CD14-positive monocyte (primary cell): ENCODE measurements around the gene ABCA2. TPM values are rescaled to one million over a fixed set of nuclear protein-coding genes. Genes with fewer than 3 reads are reported as not detected.

Experiments used
- DNase-seq, 3 donors: peaks; one replicate each; pipeline ENCODE4 v3.0.0-alpha.2; 2011 to 2022
- H2AFZ ChIP-seq: 2 replicates; pipeline ENCODE4 v1.6.0; 2012; ENCODE audit warnings: mild to moderate bottlenecking, low read depth, low read length, inconsistent platforms; ENCODE audit not compliant: insufficient read depth, poor library complexity, severe bottlenecking
- H3K27ac ChIP-seq, 2 donors: 1 replicate in 1 of 2; 2 replicates in 1 of 2; pipeline ENCODE4 v1.5.1; 2012 to 2013; ENCODE audit warnings: low read length in 2 of 2, control low read depth in 1 of 2, inconsistent platforms in 1 of 2, low read depth in 1 of 2, mild to moderate bottlenecking in 1 of 2
- H3K27me3 ChIP-seq, 2 donors: one replicate each; pipeline versions ENCODE4 v1.6.0 to v1.6.1; 2011 to 2013; ENCODE audit warnings: low read length in 2 of 2; ENCODE audit not compliant: control insufficient read depth in 2 of 2, insufficient read depth in 2 of 2
- H3K36me3 ChIP-seq, 2 donors: replicated peaks in 1 of 2; 1 replicate in 1 of 2; 2 replicates in 1 of 2; pipeline versions ENCODE4 v1.5.1 to v1.6.1; 2012 to 2013; ENCODE audit warnings: low read length in 2 of 2, control low read depth in 1 of 2, inconsistent platforms in 1 of 2, mild to moderate bottlenecking in 1 of 2; ENCODE audit not compliant: insufficient read depth in 2 of 2, control insufficient read depth in 1 of 2
- H3K4me1 ChIP-seq, 2 donors: 1 replicate in 1 of 2; 2 replicates in 1 of 2; pipeline versions ENCODE4 v1.5.1 to v1.6.1; 2012 to 2013; ENCODE audit warnings: low read length in 2 of 2, control low read depth in 1 of 2, inconsistent platforms in 1 of 2, mild to moderate bottlenecking in 1 of 2, moderate library complexity in 1 of 2; ENCODE audit not compliant: insufficient read depth in 2 of 2, control insufficient read depth in 1 of 2
- H3K4me2 ChIP-seq: replicated peaks from 2 replicates; pipeline ENCODE3; 2012; ENCODE audit warnings: low read length, moderate library complexity, mild to moderate bottlenecking; ENCODE audit not compliant: poor library complexity, severe bottlenecking; ENCODE audit errors: extremely low read depth
- H3K4me3 ChIP-seq, 3 experiments: fragments of 200-600 bp in 1 of 3; sonication (generic) in 1 of 3; replicated peaks in 1 of 3; 1 replicate in 2 of 3; 2 replicates in 1 of 3; pipeline ENCODE4 v1.5.1; 2011 to 2013; ENCODE audit warnings: low read length in 3 of 3, mild to moderate bottlenecking in 3 of 3, control low read depth in 2 of 3, low read depth in 2 of 3, inconsistent platforms in 1 of 3, moderate library complexity in 1 of 3
- H3K79me2 ChIP-seq: 2 replicates; pipeline ENCODE4 v1.6.0; 2012; ENCODE audit warnings: mild to moderate bottlenecking, control low read depth, inconsistent platforms, low read length, moderate library complexity; ENCODE audit not compliant: insufficient read depth
- H3K9ac ChIP-seq: 2 replicates; pipeline ENCODE4 v1.6.0; 2017; ENCODE audit warnings: low read length, mild to moderate bottlenecking; ENCODE audit not compliant: insufficient read depth, poor library complexity, severe bottlenecking
- H3K9me3 ChIP-seq, 2 donors: replicated peaks in 1 of 2; 1 replicate in 1 of 2; 2 replicates in 1 of 2; pipeline versions ENCODE4 v1.5.1 to v1.6.1; 2012 to 2013; ENCODE audit warnings: low read length in 2 of 2, control low read depth in 1 of 2; ENCODE audit not compliant: control insufficient read depth in 1 of 2, insufficient read depth in 1 of 2
- H4K20me1 ChIP-seq: 2 replicates; pipeline ENCODE4 v1.6.0; 2012; ENCODE audit warnings: mild to moderate bottlenecking, low read length, control low read depth, moderate library complexity; ENCODE audit not compliant: insufficient read depth
- H3K27ac Mint-ChIP-seq, 7 donors: one replicate each; pipeline ENCODE4 v1.8.0; 2020; ENCODE audit warnings: mild to moderate bottlenecking in 7 of 7, mixed read lengths in 7 of 7, moderate library complexity in 6 of 7, inconsistent platforms in 2 of 7
- H3K27me3 Mint-ChIP-seq, 3 donors: one replicate each; pipeline ENCODE4 v1.8.0; 2021 to 2022; ENCODE audit warnings: low read depth in 3 of 3, mild to moderate bottlenecking in 3 of 3, mixed read lengths in 3 of 3, moderate library complexity in 3 of 3, inconsistent platforms in 1 of 3
- H3K36me3 Mint-ChIP-seq, 2 donors: one replicate each; pipeline ENCODE4 v1.8.0; 2020; ENCODE audit warnings: mixed read lengths in 2 of 2, inconsistent platforms in 1 of 2, mild to moderate bottlenecking in 1 of 2
- H3K4me1 Mint-ChIP-seq: one replicate; pipeline ENCODE4 v1.8.0; 2020; ENCODE audit warnings: mild to moderate bottlenecking, mixed read lengths
- H3K4me3 Mint-ChIP-seq, 2 donors: one replicate each; pipeline ENCODE4 v1.8.0; 2020; ENCODE audit warnings: mild to moderate bottlenecking in 2 of 2, mixed read lengths in 2 of 2, moderate library complexity in 1 of 2
- H3K9me3 Mint-ChIP-seq, 7 donors: one replicate each; pipeline ENCODE4 v1.8.0; 2020 to 2022; ENCODE audit warnings: mixed read lengths in 7 of 7, mild to moderate bottlenecking in 6 of 7, moderate library complexity in 6 of 7, inconsistent platforms in 2 of 7
- WGBS: methylation state at CpG from one replicate; pipeline ENCODE4 v1.1.5; 2013; ENCODE audit warnings: missing lambda C conversion rate; ENCODE audit not compliant: insufficient coverage; 5-methylcytosine and 5-hydroxymethylcytosine counted together
- intact Hi-C, 2 donors: fragments of 100-400 bp; cut with micrococcal nuclease; formaldehyde crosslinking; loops; one replicate each; pipeline versions ENCODE4 v1.15.0 to v1.15.1; 2023
- polyA plus RNA-seq, 3 donors: library from polyadenylated mRNA; depleted of rRNA in 1 of 3; unstranded in 2 of 3; stranded (reverse) in 1 of 3; fragments of 300-500 nt in 2 of 3; fragments of >200 nt in 1 of 3; fragmentation: Illumina TruSeq in 2 of 3; gene quantifications; 1 replicate in 2 of 3; 2 replicates in 1 of 3; pipeline ENCODE4 v1.2.3, GENCODE V29; 2012 to 2021
- TF ChIP-seq, protein P1 (sequence below): fragments of 200-600 bp; IDR thresholded peaks from one replicate; pipeline ENCODE4 v1.8.0; 2022; ENCODE audit warnings: antibody characterized with exemption, mild to moderate bottlenecking

Gene ABCA2
- polyA plus RNA-seq, 3 donors, result 0.18 to 30.7 (median 0.40) TPM

DNA sequence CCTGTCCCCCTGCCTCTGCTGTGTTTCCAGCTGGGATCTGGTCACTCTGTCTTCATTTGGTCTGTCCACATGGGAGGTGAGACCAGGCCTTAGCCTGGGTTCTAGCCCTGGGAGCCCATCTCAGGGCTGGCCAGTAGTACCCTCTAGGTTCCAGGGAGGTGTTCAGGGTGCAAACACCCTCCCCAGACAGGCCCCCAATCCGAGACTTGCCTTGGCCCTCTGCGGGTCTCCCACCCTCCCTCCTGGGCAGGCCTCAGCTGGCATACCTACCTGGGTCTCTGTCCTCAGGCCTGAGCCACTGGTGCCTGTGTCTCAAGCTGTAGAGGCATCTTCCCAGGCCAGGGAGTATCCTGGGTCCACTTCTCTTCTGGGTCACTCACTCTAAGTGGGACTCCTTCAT, 43.2 kb upstream of the ABCA2 start:
- H2AFZ ChIP-seq, result peak overlapping the region; percentile 76
- peak overlapping the region in 2 of 3 experiments; percentile 39 to 71 for H3K4me3 ChIP-seq
- H3K79me2 ChIP-seq, result peaks cover 6% of the 10 kb centered on the region
- peaks cover 41 to 80% of the 10 kb centered on the region in 2 donors for H3K4me1 ChIP-seq
- Mint-ChIP-seq H3K27ac (peak overlapping the region; percentile 41 to 96 (median 89)), H3K36me3 (peaks cover 0 to 4% of the 10 kb centered on the region in 2 donors), H3K9me3 (peaks cover 0 to 4% (median 2%) of the 10 kb centered on the region in 7 donors), H3K27me3 (peaks cover 0 to 3% (median 3%) of the 10 kb centered on the region in 3 donors), H3K4me3 (peak overlapping the region; percentile 75 to 91), H3K4me1 (peaks cover 68% of the 10 kb centered on the region)
- TF ChIP-seq, protein P1, sequence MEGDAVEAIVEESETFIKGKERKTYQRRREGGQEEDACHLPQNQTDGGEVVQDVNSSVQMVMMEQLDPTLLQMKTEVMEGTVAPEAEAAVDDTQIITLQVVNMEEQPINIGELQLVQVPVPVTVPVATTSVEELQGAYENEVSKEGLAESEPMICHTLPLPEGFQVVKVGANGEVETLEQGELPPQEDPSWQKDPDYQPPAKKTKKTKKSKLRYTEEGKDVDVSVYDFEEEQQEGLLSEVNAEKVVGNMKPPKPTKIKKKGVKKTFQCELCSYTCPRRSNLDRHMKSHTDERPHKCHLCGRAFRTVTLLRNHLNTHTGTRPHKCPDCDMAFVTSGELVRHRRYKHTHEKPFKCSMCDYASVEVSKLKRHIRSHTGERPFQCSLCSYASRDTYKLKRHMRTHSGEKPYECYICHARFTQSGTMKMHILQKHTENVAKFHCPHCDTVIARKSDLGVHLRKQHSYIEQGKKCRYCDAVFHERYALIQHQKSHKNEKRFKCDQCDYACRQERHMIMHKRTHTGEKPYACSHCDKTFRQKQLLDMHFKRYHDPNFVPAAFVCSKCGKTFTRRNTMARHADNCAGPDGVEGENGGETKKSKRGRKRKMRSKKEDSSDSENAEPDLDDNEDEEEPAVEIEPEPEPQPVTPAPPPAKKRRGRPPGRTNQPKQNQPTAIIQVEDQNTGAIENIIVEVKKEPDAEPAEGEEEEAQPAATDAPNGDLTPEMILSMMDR, result no peak
- H3K9ac ChIP-seq, result peak overlapping the region; percentile 48
- H3K36me3 ChIP-seq, result no peaks in the 10 kb centered on the region
- peak overlapping the region; percentile 76 for H3K4me2 ChIP-seq
- DNase-seq, result no peak
- 94% methylated on average over 2 of the region's 2 CpGs for WGBS
- intact Hi-C loops, result loop anchor here in 1 of 2 donors (2.0 kb wide), 1 partner anchor 16 kb away; the partner anchor contains the start of gene MAN1B1
- H3K9me3 ChIP-seq, result no peaks in the 10 kb centered on the region
- H3K27me3 ChIP-seq, result peaks cover 0 to 5% of the 10 kb centered on the region in 2 donors
- H3K27ac ChIP-seq, result peak overlapping the region in 1 of 2 donors; percentile 56
- H4K20me1 ChIP-seq, result no peaks in the 10 kb centered on the region

GRCh38 chr9:137070906-137071275, 42.9 kb upstream of the ABCA2 start:
- H3K36me3 ChIP-seq, result no peaks in the 10 kb centered on the region
- no peaks in the 10 kb centered on the region for H4K20me1 ChIP-seq
- peak overlapping the region; percentile 53 to 56 for H3K27ac ChIP-seq
- H3K4me1 ChIP-seq, result peaks cover 41 to 77% of the 10 kb centered on the region in 2 donors
- H3K27me3 ChIP-seq, result peaks cover 0 to 5% of the 10 kb centered on the region in 2 donors
- peaks cover 0 to 3% (median 3%) of the 10 kb centered on the region in 3 donors for H3K27me3 Mint-ChIP-seq
- peaks cover 64% of the 10 kb centered on the region for H3K4me1 Mint-ChIP-seq
- peaks cover 0 to 4% (median 2%) of the 10 kb centered on the region in 7 donors for H3K9me3 Mint-ChIP-seq
- H3K27ac Mint-ChIP-seq, result peak overlapping the region; percentile 77 to 96 (median 89)
- peaks cover 6% of the 10 kb centered on the region for H3K79me2 ChIP-seq
- peak overlapping the region; percentile 76 for H3K4me2 ChIP-seq
- peak overlapping the region; percentile 2 to 71 (median 39) for H3K4me3 ChIP-seq
- intact Hi-C loops, result loop anchor here in 1 of 2 donors (2.0 kb wide), 1 partner anchor 16 kb away; the partner anchor contains the start of gene MAN1B1
- 23% methylated on average over 5 of the region's 6 CpGs for WGBS
- H3K9me3 ChIP-seq, result no peaks in the 10 kb centered on the region
- TF ChIP-seq, protein P1, result no peak
- no peak for DNase-seq
- peak overlapping the region; percentile 75 to 91 for H3K4me3 Mint-ChIP-seq
- peak overlapping the region; percentile 76 for H2AFZ ChIP-seq
- peaks cover 0 to 7% of the 10 kb centered on the region in 2 donors for H3K36me3 Mint-ChIP-seq
- peak overlapping the region; percentile 48 for H3K9ac ChIP-seq
